Astrocyte (in vitro differentiated cells and primary cell): ENCODE measurements around the gene FAM53B.

Source experiments
- CTCF ChIP-seq: IDR thresholded peaks from 2 replicates; pipeline ENCODE4 v1.5.1; 2011; ENCODE audit warnings: low read depth, mild to moderate bottlenecking, inconsistent platforms, low read length, moderate library complexity; ENCODE audit not compliant: insufficient read depth
- EZH2 ChIP-seq: IDR thresholded peaks from 2 replicates; pipeline ENCODE4 v1.6.1; 2012; ENCODE audit warnings: mild to moderate bottlenecking, low read length, inconsistent platforms; ENCODE audit not compliant: insufficient read depth

GRCh38 chr10:124681091-124681490, 63.1 kb downstream of the FAM53B start:
- TF ChIP-seq CTCF (no peak), EZH2 (no peak)
